Erythroblast (primary cell): ENCODE data around the gene ACAN.

Experiments used
- GATA1 ChIP-seq: IDR thresholded peaks from 2 replicates; pipeline ENCODE4 v1.6.1; 2011; ENCODE audit warnings: low read depth, mild to moderate bottlenecking, control low read depth, low read length, moderate library complexity
- POLR2A ChIP-seq: IDR thresholded peaks from 2 replicates; pipeline ENCODE4 v1.6.1; 2011; ENCODE audit warnings: mild to moderate bottlenecking, low read length

DNA sequence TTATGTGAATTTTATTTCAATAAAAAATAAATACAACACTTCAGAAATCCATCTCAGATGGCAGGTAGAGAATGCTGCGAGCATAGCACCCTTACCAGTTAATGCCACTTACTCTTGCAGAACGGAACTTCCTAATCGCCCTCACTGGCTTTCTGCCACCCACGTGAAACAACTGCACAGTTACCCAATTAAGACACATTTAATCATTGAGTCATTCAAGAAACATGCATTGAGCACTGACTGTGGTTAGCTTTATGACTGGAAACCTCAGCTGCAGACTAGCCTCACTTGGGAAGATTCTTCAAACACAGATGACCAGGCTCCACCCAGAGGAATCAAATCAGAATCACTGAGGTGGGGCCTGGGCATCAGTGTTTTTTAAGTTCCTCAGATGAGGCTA lies 115.5 kb downstream of the ACAN start:
- TF ChIP-seq POLR2A: no peak
- no peak for TF ChIP-seq GATA1
